Measurements from ENCODE around the gene LRBA.

The LRBA gene

DNA sequence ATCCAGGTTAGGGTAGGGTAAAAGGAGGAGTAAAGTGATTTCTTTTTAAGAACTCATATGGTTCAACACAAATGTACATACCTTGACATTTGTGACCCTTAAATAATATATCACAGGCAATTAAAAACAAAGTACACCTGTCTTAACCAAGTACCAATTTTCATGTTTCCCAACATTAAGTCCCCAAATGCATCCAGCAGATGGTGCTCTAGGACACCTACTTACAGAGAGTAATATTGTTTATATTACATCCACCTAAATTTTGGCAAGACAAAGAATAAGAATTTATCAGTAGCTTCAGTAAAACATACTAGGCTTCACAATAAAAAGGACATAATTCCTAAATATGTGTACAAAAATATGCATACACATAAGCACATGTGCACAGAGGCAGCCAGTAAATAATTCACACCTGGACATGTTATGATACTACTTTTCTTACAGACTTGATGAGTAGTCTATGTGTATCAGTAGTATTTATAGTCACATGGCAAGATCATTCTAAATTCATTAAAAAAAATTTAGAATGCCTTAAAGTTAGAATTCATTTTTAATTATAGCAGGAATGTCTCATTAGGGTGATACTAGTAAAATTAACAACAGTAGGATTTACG is 717.1 kb downstream of the LRBA start:
- Histone ChIP-seq H3K36me3 (ENCODE audit: control insufficient read depth, low read depth, low read length) (no peaks in the 10 kb centered on the region), H3K4me3 (ENCODE audit: low read length) (no peak overlapping the region), H3K9me3 (ENCODE audit: control insufficient read depth, low read depth, low read length) (no peaks in the 10 kb centered on the region), H3K4me1 (ENCODE audit: control insufficient read depth, low read depth, low read length) (no peaks in the 10 kb centered on the region), H3K27me3 (ENCODE audit: control insufficient read depth, insufficient read depth, low read length) (no peaks in the 10 kb centered on the region), H3K9ac (ENCODE audit: low read length) (no peak overlapping the region), H3K27ac (ENCODE audit: low read length) (no peak overlapping the region)

DNA sequence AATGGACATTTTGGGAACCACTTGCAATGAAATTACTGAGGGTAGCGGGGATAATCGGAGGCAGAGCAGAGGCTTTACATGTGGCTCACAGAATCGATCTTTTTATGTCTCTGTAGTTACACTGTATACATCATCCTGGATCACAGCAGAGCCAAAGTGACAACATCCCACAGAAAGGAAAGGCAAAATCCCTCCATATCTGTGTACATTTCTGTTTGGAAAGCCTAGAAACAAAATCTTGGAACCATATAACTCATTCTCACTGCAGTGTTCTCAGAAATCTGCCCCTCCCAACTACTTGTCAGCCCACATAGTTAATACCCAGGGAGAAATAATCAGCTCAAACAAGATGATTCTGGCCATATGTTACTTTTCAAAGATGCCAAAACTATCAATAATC is 725.2 kb downstream of the LRBA start:
- Histone ChIP-seq H3K4me1 (ENCODE audit: control insufficient read depth, low read depth, low read length) (no peaks in the 10 kb centered on the region), H3K9ac (ENCODE audit: low read length) (no peak overlapping the region), H3K27me3 (ENCODE audit: control insufficient read depth, insufficient read depth, low read length) (no peaks in the 10 kb centered on the region), H3K36me3 (ENCODE audit: control insufficient read depth, low read depth, low read length) (no peaks in the 10 kb centered on the region), H3K4me3 (ENCODE audit: low read length) (no peak overlapping the region), H3K27ac (ENCODE audit: low read length) (no peak overlapping the region), H3K9me3 (ENCODE audit: control insufficient read depth, low read depth, low read length) (no peaks in the 10 kb centered on the region)

DNA sequence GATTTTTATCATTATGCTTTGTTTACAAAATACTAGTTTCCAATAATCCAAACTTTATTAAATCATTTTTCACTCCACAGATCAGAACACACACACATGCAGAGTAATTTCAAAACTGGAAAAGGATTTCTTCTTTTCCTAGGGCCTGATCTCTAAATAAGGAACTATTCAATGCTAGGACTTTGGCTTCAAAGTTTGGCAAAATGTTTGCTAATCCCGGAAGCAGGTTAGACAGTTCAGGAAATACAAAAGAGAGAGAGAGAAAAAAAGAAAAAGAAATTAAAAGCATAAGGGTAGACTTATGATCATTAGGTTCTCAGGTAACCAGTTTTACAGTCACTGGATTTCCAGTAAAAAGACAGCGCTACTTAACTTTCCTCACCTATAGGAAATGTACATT is 725.9 kb downstream of the LRBA start:
- Histone ChIP-seq H3K27ac (ENCODE audit: low read length) (no peak overlapping the region), H3K9ac (ENCODE audit: low read length) (no peak overlapping the region), H3K36me3 (ENCODE audit: control insufficient read depth, low read depth, low read length) (no peaks in the 10 kb centered on the region), H3K4me1 (ENCODE audit: control insufficient read depth, low read depth, low read length) (no peaks in the 10 kb centered on the region), H3K27me3 (ENCODE audit: control insufficient read depth, insufficient read depth, low read length) (no peaks in the 10 kb centered on the region), H3K9me3 (ENCODE audit: control insufficient read depth, low read depth, low read length) (no peaks in the 10 kb centered on the region), H3K4me3 (ENCODE audit: low read length) (no peak overlapping the region)

DNA sequence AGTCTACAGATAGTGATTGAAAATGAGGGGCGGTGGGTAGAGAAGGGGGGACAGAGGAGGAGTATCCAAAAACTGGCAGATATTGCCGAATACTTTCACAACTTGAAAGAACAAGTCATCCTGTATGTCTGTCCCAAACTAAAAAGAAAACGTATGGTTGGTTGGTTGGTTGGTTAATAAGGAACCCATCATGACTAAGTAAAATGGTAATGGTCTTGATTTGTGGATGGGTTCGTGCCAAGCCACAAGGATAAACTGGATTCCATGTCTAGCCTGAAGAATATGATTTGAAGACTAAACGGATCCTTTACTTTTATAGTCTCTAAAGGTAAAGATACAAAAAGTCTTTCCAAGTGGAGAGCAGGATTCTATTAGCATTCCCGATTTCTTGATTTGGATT is 728.4 kb downstream of the LRBA start:
- H3K9ac ChIP-seq (ENCODE audit: low read length), result no peak overlapping the region
- H3K36me3 ChIP-seq (ENCODE audit: control insufficient read depth, low read depth, low read length), result no peaks in the 10 kb centered on the region
- H3K27me3 ChIP-seq (ENCODE audit: control insufficient read depth, insufficient read depth, low read length), result no peaks in the 10 kb centered on the region
- no peak overlapping the region for H3K27ac ChIP-seq (ENCODE audit: low read length)
- H3K4me3 ChIP-seq (ENCODE audit: low read length), result no peak overlapping the region
- no peaks in the 10 kb centered on the region for H3K9me3 ChIP-seq (ENCODE audit: control insufficient read depth, low read depth, low read length)
- H3K4me1 ChIP-seq (ENCODE audit: control insufficient read depth, low read depth, low read length), result no peaks in the 10 kb centered on the region

DNA sequence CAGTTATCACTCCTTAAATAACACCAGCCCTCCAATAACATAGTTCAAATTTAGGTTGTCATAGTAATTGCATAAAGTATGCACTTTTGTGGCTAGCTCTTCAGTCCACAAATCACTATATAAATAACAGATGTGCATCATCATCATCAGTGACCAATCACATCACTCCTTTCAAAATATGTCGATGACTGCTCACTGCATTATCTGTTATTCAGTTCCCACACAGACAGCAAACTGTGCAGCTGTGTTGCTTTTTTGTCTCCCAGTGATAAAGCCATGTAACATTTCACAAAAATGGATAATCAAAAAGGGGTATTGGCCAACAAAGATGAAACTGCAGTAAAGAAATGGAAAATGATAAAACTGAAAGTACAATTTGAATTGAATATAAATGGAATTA is 731.4 kb downstream of the LRBA start:
- H3K9me3 ChIP-seq (ENCODE audit: control insufficient read depth, low read depth, low read length), result no peaks in the 10 kb centered on the region
- H3K36me3 ChIP-seq (ENCODE audit: control insufficient read depth, low read depth, low read length), result no peaks in the 10 kb centered on the region
- no peaks in the 10 kb centered on the region for H3K27me3 ChIP-seq (ENCODE audit: control insufficient read depth, insufficient read depth, low read length)
- no peak overlapping the region for H3K9ac ChIP-seq (ENCODE audit: low read length)
- no peak overlapping the region for H3K27ac ChIP-seq (ENCODE audit: low read length)
- no peak overlapping the region for H3K4me3 ChIP-seq (ENCODE audit: low read length)
- H3K4me1 ChIP-seq (ENCODE audit: control insufficient read depth, low read depth, low read length), result no peaks in the 10 kb centered on the region

DNA sequence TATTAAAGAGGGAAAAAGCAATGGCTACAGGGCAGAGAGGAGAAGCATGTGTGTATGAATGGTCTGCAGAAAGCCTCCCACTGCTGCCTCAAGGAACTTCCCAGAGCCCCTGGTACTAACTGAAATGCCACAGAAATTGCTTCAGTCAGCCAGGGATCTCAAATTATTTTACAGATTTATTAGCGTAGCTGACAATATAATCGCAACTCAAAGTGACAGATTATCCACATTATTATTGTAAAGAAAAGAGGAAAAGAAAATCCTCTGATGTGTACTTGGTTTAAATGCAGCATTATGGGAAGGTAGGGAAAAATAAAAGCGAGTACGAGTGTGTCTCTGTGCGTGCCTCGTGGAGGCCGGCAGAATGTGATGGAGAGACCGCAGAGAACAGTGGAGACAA is 734.1 kb downstream of the LRBA start:
- Histone ChIP-seq H3K4me3 (ENCODE audit: low read length) (no peak overlapping the region), H3K36me3 (ENCODE audit: control insufficient read depth, low read depth, low read length) (no peaks in the 10 kb centered on the region), H3K9ac (ENCODE audit: low read length) (no peak overlapping the region), H3K27ac (ENCODE audit: low read length) (no peak overlapping the region), H3K4me1 (ENCODE audit: control insufficient read depth, low read depth, low read length) (no peaks in the 10 kb centered on the region), H3K9me3 (ENCODE audit: control insufficient read depth, low read depth, low read length) (no peaks in the 10 kb centered on the region), H3K27me3 (ENCODE audit: control insufficient read depth, insufficient read depth, low read length) (no peaks in the 10 kb centered on the region)

DNA sequence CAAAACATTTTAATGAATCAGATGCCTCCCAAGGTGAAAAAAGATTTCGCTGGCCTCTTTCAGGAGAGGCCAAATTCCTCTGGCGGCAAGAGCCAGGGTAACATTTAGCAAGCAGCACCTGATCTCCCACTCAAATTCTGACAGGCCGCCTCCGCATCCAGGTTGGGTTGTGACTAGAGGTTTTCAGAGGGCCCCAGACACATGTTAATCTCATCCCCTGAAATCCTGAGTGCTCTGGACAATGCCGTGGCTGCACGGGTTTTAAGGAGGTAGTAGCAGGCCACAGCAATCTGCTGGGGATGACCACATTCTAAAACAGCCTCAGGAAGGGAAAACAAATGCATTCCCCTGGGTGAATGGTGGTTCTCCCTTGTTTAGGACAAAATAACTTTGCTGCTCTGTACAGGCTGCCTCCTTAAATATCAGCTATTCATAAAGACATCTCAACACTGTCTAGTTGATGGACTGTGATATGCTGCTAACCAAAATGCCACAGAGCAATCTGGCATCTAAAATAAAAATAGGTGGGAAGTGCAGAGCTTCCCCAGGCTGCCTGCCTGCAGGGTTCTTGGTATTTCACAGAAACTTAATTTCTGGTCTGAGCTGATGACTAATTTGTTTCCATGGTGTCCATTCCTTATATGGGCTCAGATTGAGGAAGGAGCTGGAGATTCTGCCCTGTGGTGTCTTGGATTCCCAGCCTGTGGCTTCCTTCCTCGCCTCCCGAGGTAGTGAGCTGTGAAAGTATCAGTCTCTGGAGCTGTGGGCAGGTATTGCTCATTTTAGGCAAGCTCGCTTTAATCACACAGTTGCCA is 734.8 kb downstream of the LRBA start:
- Histone ChIP-seq H3K27ac (ENCODE audit: low read length) (no peak overlapping the region), H3K4me3 (ENCODE audit: low read length) (no peak overlapping the region), H3K9ac (ENCODE audit: low read length) (no peak overlapping the region), H3K36me3 (ENCODE audit: control insufficient read depth, low read depth, low read length) (no peaks in the 10 kb centered on the region), H3K9me3 (ENCODE audit: control insufficient read depth, low read depth, low read length) (no peaks in the 10 kb centered on the region), H3K4me1 (ENCODE audit: control insufficient read depth, low read depth, low read length) (no peaks in the 10 kb centered on the region), H3K27me3 (ENCODE audit: control insufficient read depth, insufficient read depth, low read length) (no peaks in the 10 kb centered on the region)

DNA sequence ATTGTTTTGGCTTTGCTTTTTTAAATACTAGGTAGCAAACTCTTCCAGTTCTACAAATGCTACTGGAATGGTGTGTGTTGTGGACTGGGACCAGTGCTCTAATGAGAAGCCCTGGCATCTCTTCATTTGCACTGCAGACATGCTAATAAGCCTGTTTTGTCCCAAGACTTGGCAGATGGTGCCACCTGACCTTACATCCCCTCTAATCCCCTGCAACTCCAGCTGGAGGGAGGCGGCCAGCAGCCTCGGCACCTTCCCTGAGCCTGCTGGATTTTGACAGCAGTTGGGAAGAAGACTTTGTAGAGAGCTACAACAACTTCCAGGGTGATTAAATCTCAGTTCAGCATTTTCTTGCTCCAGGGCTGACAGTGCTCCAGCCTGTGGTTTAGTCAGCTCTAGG is 736.9 kb downstream of the LRBA start:
- Histone ChIP-seq H3K4me1 (ENCODE audit: control insufficient read depth, low read depth, low read length) (no peaks in the 10 kb centered on the region), H3K27ac (ENCODE audit: low read length) (no peak overlapping the region), H3K27me3 (ENCODE audit: control insufficient read depth, insufficient read depth, low read length) (no peaks in the 10 kb centered on the region), H3K9me3 (ENCODE audit: control insufficient read depth, low read depth, low read length) (no peaks in the 10 kb centered on the region), H3K36me3 (ENCODE audit: control insufficient read depth, low read depth, low read length) (no peaks in the 10 kb centered on the region), H3K4me3 (ENCODE audit: low read length) (no peak overlapping the region), H3K9ac (ENCODE audit: low read length) (no peak overlapping the region)

DNA sequence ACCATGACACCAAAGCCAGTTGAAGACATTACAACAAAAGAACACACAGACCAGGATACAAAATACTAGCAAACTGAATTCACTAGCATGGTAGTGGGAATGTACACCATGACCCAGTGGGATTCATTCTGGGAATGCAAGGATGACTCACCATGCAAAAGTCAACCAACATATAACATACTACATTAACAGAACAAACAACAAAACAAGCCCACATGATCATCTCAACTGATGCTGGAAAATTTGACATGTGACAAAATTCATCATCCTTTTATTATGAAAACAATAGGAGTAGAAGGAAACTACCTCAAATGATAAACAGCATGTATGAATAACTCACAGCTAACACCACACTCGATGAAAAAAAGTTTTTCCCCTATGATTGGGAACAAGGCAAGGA is 746.6 kb downstream of the LRBA start:
- no peak overlapping the region for H3K27ac ChIP-seq (ENCODE audit: low read length)
- H3K9me3 ChIP-seq (ENCODE audit: control insufficient read depth, low read depth, low read length), result no peaks in the 10 kb centered on the region
- H3K27me3 ChIP-seq (ENCODE audit: control insufficient read depth, insufficient read depth, low read length), result no peaks in the 10 kb centered on the region
- no peak overlapping the region for H3K4me3 ChIP-seq (ENCODE audit: low read length)
- H3K36me3 ChIP-seq (ENCODE audit: control insufficient read depth, low read depth, low read length), result no peaks in the 10 kb centered on the region
- no peak overlapping the region for H3K9ac ChIP-seq (ENCODE audit: low read length)
- no peaks in the 10 kb centered on the region for H3K4me1 ChIP-seq (ENCODE audit: control insufficient read depth, low read depth, low read length)

DNA sequence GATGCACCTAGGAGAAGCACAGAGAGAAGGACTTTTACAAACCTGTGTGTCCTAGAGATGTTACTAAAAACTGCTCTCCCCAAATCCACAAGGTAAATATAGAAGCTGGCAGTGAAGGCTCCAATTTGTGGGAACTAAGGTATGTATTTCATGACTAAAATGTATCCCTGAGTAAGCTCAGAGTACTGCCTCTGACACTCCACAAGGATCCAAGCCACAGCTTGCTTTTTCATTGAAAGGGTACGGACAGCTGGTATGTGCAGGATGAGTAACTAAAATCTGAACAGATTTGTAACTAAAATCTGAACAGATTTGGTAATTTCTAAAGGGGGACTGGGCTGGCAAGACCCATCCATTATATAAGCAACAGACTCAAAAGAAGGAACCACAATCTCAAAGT is 749.3 kb downstream of the LRBA start:
- no peaks in the 10 kb centered on the region for H3K36me3 ChIP-seq (ENCODE audit: control insufficient read depth, low read depth, low read length)
- no peaks in the 10 kb centered on the region for H3K4me1 ChIP-seq (ENCODE audit: control insufficient read depth, low read depth, low read length)
- no peaks in the 10 kb centered on the region for H3K9me3 ChIP-seq (ENCODE audit: control insufficient read depth, low read depth, low read length)
- no peak overlapping the region for H3K4me3 ChIP-seq (ENCODE audit: low read length)
- H3K27me3 ChIP-seq (ENCODE audit: control insufficient read depth, insufficient read depth, low read length), result no peaks in the 10 kb centered on the region
- H3K27ac ChIP-seq (ENCODE audit: low read length), result no peak overlapping the region
- no peak overlapping the region for H3K9ac ChIP-seq (ENCODE audit: low read length)

DNA sequence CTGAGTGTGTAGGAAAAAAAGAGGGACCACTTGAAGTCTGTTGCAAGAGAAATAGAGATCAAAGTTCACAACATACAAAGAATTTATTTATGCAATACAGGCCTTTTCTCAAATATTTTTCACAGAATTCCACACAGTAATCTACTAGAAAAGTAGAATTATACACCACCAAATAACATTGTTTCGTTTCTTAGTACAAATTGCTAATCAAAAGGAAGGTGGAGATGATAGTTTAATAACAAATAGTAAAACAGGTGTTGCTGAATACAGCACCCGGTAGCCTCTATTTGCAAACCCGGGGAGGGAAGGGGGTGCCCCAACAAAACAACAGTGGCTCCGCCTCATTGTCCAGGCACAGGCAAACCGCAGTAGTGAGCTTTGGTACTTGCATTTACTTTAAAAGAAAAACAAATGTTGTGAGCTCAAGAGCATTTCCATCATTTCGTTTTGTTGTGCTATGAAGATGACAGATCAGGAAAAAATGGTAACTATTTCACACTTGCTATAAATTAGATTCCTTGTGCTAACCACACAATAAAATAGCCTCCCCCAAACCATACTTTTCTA is 750.4 kb downstream of the LRBA start:
- Histone ChIP-seq H3K9ac (ENCODE audit: low read length) (no peak overlapping the region), H3K27ac (ENCODE audit: low read length) (no peak overlapping the region), H3K36me3 (ENCODE audit: control insufficient read depth, low read depth, low read length) (no peaks in the 10 kb centered on the region), H3K4me3 (ENCODE audit: low read length) (no peak overlapping the region), H3K4me1 (ENCODE audit: control insufficient read depth, low read depth, low read length) (no peaks in the 10 kb centered on the region), H3K27me3 (ENCODE audit: control insufficient read depth, insufficient read depth, low read length) (no peaks in the 10 kb centered on the region), H3K9me3 (ENCODE audit: control insufficient read depth, low read depth, low read length) (no peaks in the 10 kb centered on the region)

DNA sequence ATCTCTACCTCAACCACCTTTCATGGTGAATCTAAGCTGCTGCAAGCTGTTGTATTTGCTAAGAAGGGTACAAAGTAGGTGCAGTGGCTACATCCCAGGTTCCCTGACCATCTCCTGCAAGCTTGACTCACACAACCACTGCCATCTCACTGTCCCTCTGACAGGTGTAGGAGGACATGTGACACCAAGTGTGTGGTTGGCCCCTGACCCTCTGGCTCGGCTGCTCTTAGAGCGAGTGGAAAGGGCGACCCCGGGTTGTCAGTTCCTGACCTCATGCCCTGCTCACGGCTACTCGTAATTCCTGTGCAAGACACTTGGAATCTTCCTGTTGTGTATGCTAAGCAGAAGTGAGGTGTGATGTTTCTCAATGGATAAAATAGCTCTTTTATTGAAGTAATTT is 752.5 kb downstream of the LRBA start:
- no peak overlapping the region for H3K9ac ChIP-seq (ENCODE audit: low read length)
- no peaks in the 10 kb centered on the region for H3K27me3 ChIP-seq (ENCODE audit: control insufficient read depth, insufficient read depth, low read length)
- no peaks in the 10 kb centered on the region for H3K36me3 ChIP-seq (ENCODE audit: control insufficient read depth, low read depth, low read length)
- no peak overlapping the region for H3K27ac ChIP-seq (ENCODE audit: low read length)
- no peak overlapping the region for H3K4me3 ChIP-seq (ENCODE audit: low read length)
- no peaks in the 10 kb centered on the region for H3K9me3 ChIP-seq (ENCODE audit: control insufficient read depth, low read depth, low read length)
- no peaks in the 10 kb centered on the region for H3K4me1 ChIP-seq (ENCODE audit: control insufficient read depth, low read depth, low read length)
